GM12874 (cell line): Measurements from ENCODE around the gene TRIM64C.
"Not testable (repeated sequence)": the region's sequence is repeated elsewhere in the genome, so short reads cannot be mapped to it uniquely, and the experiment has no call there.

Experiments
- CTCF ChIP-seq: IDR thresholded peaks from 2 replicates; pipeline ENCODE4 v1.5.1; 2011; ENCODE audit warnings: low read depth, mild to moderate bottlenecking, control low read depth, low read length, moderate library complexity; ENCODE audit not compliant: insufficient read depth

Gene TRIM64C, protein sequence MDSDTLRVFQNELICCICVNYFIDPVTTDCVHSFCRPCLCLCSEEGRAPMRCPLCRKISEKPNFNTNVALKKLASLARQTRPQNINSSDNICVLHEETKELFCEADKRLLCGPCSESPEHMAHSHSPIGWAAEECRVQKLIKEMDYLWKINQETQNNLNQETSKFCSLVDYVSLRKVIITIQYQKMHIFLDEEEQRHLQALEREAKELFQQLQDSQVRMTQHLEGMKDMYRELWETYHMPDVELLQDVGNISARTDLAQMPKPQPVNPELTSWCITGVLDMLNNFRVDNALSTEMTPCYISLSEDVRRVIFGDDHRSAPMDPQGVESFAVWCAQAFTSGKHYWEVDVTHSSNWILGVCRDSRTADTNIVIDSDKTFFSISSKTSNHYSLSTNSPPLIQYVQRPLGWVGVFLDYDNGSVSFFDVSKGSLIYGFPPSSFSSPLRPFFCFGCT

GRCh38 chr11:49059012-49059411, at the start of gene TRIM64C:
TRIM64C (minus strand) TSS chr11:49059112; CDS start chr11:49059112, 0 bp downstream.
- not testable (repeated sequence) for TF ChIP-seq CTCF

GRCh38 chr11:49028523-49028922, 30.4 kb downstream of the TRIM64C start, which contains the start of gene TRIM49B:
TRIM49B (plus strand) TSS chr11:49028823; CDS start chr11:49031600, 2,777 bp downstream.
- TF ChIP-seq CTCF = not testable (repeated sequence)
